Hindlimb muscle (tissue), 1 donor: ENCODE results near the gene SAMD14. TPM values are rescaled to one million over a fixed set of nuclear protein-coding genes. Genes with fewer than 3 reads are reported as not detected.

Experiments used
- DNase-seq: peaks from one replicate; pipeline ENCODE4 v3.0.0-alpha.2; 2013
- polyA plus RNA-seq: library from polyadenylated mRNA; unstranded; fragments of 120-200 nt; gene quantifications from one replicate; pipeline ENCODE4 v1.2.1, GENCODE V29; 2013; ENCODE audit not compliant: insufficient read length

Gene SAMD14
- polyA plus RNA-seq, 1 donor: 4.0 TPM

DNA sequence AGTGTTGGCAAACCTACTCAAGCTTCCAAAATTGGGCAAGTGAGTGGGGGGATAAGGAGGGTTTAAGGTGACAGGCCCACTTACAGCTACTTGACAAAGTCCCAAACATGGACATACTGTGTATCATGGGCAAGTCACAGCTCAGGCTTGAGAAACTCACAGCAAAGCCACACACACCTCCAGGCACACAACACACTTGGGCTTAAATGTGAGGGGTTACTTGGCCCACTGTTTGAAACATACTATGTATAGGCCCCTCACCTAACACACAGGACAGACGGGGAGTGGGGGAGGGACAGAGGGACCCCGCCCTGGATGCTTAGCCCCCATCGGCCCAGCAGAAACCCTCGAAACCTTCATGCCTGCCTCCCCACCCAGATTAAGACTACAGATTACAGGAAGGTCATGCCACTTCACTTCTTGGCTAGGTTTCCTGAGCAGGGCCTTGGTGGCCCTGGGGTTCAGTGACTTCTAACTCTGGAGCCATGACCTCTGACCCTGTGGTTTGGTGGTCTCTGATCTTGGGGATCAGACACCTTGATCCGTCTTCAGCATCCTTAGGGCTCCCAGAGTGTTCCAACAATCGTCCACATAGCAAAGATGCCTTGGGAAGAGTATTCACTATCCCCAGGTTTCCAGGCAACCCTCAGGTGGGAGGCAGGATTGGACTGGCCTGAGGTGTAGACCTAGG, 2.3 kb upstream of the SAMD14 start:
- DNase-seq: no peak

DNA sequence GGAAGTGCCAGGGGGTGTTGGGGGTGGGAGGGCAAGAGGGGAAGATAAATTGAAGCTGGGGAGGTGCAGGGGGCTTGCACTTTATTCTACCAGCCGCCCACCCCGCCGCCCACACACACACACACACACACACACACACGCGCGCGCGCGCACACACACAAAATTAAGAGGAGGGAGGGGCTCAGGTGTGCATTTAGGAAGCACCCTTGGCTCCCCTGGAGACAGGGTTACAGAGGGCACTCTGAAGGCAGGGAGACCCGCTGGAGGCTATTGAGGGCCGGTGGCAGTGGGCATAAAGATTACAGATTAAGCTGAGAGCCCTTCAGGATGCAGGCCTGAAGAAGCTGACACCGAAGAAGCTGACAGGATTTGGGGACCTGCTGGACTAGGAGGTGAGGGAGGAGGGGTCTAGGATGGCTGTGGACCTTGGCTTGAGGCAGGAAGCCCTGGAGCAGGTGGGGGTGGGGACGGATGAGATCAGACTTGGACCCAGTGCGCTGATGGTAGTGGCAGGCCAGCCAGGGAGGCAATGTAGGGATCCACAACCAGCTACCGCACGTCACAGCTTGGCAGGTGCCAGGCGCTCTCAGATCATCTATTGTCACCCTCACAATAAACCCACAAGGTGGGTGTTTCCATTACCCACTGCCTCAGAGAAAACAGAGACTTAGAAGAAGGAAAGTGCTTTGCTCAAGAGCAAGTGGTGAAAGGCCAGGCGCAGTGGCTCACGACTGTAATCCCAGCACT, 772 bp upstream of the SAMD14 start:
- DNase-seq: no peak

DNA sequence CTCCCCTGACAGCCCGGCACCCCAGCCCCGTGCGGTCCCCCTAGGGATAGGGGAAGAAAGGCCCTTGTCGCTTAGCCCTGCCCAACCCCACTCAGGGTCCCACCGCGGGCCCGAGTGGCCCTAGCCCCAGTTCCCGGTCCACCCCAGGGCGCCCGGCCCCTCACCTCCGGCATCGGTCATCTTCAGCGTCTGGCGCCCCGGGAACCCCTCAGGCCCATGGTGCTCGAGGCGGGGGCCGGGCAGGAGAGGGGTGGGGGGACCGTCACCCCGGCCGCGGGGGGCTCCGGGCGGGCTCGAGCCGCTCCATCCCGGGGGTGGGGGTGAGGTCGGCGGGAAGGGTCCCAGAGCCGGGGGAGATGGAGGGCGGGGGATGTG, 620 bp downstream of the SAMD14 start:
- no peak for DNase-seq

DNA sequence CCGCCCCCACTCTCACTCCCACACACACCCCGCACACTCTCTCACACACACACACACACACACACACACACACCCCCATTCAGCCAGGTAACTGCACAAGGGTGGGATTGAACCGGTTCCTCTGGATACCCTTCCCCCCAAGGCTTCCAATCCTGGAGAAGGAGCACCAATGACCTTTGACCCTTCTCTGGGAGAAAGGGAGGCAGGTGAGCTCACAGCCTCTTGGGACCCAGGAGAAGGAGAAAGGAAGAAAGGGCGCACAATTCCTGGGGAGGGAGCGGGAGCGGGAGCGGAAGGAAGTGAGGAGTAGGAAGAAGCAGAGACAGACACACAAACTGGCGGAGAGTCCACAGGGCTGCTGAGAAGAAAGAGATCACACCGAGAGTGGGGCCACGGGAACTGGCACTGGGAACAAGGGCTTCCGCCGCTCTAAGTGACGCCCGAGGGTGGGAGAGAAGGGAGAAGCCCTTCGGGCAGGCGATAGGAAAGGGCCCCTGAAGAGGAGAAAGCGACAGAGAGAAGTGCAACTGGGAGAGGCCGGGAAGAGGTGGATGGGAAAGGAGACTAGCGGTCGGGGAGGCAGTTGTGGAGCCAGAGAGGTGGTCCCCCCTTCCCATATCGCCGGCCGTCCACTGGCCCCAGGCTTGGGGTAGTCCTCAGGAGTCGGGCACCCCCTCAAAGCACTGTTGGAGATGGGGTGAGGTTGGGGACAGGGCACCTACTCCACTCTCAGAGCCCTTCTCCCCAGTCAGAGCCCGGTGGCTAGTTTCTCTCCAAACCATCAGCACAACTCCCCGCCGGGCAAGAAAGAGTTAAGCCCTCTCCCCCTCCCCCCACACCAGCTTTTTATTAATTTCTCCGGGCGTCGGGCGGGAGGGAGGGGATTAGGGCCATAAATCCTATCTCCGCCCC, 1.3 kb downstream of the SAMD14 start:
- DNase-seq: no peak

DNA sequence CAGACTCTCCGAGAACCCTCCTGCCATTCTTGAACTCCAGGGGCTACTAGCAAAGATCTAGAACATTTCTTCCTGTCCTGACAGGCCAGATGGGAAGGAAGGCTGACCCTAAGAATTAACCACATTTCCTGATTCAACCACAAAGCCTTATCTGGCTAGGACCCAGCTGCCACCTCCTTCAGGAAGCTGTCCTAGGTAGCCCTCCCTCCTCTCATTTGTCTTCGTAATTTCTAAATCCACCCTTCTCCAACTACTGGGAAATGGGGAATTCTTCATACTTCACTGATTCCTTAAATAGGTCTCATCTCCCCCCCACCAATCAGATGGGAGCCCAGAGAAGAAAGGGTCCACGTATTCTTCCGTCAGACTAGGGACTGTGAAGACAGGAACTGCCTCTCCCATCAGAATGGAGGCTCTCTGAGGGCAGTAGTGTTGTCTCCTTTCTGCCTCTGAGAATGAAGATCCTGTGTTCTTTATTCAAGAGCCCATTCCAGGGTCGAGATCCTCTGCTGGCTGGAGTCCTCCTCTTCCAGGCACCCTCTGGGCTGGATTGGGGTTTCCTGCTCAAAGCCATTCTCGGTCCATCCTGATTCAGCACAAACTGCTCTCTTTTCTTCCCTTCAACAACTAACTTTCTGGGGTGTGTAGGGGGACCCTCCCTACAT, 2.1 kb downstream of the SAMD14 start:
- DNase-seq: no peak

DNA sequence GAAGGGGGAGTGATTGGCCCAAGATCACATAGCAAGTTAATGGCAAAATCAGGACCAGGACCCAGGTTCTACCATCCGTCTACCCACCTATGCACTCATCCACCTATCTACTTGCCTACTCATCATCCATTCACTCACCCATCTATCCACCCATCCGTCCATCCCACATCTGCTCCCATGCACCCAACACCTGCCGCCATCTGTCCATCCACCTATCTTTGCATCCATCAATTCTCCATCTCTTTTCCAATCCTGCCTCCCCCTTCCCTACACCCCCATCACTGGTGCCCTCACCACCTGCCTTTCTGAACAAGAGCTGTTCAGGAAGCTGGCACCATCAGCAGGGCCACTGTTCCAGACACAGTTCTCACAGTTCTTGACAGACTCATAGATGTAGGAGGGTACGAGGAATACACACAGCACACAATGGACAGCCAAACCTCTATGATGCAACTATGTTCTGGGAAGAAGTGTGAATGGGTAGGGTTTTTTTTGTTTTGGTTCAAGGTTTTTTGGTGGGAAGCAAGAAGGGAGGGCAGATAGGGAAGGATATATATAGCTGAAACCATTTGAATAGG, 4.5 kb downstream of the SAMD14 start:
- DNase-seq: no peak

DNA sequence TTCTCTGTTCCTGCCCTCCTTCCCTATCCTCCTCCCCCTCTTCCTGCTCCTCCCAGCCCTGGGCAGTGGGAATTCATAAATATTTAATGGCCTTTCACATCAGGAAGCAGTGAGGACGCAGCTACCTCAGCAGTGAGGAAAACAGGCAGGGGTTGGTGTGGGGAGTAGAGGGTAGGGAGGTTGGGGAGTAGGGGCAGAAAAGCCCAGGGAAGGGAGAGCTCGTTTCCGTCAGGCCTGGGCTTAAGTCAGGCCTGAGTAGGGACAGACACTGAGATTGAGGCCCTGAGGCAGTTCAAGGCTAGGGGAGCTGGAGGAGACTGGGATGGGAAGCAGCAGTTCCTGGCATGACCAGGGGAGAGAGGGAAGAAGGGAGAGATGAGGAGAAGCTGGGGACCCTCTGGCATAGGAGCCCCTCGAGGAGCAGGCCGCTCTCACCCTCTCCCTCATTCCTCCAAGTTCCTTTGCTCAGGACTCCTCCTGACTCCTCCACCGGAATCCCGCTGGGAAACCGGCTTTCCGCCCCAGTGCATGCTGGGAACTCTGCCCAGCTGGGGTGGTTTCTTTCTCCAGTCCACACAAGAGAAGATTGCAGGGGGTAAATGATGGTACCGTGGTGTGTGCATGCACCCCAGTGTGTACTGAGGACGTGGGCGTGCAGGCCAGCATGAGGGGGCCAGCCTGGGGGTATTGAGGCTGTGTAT, 6.2 kb downstream of the SAMD14 start:
- no peak for DNase-seq

DNA sequence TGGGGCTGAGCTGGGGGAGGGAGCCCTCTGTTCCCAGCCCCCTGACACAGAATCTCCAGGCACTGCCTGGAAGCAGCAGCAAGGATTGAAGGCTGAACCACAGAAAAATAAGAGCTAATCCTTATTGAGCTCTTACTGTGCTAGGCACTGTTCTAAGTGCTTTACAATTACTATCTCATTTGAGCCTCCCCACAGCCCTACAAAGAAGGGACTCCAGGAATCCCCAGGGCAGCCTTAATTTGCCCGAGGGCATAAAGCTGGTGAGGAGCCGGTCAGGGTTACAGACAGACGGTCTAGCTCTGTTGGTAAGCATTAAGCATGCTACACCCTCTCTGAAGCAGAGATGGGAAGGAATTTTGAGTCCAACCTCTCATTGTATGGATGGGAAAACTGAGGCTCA, 7.0 kb downstream of the SAMD14 start:
- DNase-seq: no peak

DNA sequence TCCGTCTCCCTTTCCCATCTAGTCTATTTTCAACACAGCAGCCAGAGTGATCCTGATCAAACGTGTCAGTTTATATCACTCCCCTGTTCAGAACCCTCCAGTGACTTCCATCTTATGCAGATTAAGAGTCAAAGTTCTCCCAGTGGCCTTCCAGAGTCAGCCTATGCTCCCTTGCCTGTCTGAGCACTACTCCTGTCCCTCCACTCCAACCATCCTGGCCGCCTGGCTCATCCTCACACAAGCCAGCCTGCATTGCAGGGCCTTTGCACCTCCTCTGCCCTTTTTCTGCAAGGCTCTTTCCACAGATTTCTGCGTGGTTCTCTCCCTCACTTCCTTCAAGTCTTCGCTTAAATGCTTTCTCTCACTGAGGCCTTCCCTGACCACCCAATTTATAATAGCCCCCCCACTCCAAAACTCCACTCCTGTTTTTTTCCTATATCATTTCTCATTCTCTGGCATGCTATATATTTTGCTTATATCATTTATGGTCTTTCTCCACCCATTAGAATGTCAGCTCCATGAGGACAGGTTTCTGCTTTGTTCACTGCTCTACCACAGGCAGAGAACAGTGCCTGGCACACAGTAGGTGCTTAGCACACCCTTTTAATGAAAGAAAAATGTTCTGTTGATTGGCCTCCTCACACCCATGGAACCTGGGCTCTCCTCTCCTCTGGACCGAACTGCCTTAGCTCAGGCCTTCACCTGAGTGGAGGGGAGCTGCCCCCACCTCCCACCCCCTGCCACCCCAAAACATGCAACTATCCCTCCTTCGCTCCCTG, 9.3 kb downstream of the SAMD14 start:
- no peak for DNase-seq

DNA sequence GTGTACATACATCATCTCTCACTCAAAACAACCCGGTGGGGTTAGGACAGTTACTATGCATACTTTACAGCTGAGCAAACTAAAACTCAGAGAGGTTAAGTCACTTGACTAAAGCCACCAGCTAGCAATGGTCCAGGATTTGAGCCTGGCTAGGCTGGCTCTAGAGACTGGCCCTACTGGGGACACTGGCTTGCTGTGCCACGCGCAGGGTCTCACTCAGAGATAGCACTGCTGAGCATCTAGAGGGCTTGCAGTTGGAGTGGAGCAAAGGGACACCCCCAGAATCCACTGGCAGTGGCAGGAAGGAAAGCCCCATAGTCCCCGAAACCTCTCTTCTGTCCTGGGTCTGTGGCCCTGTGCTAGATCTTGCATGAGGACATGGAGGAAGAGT, 11.1 kb downstream of the SAMD14 start:
- no peak for DNase-seq

DNA sequence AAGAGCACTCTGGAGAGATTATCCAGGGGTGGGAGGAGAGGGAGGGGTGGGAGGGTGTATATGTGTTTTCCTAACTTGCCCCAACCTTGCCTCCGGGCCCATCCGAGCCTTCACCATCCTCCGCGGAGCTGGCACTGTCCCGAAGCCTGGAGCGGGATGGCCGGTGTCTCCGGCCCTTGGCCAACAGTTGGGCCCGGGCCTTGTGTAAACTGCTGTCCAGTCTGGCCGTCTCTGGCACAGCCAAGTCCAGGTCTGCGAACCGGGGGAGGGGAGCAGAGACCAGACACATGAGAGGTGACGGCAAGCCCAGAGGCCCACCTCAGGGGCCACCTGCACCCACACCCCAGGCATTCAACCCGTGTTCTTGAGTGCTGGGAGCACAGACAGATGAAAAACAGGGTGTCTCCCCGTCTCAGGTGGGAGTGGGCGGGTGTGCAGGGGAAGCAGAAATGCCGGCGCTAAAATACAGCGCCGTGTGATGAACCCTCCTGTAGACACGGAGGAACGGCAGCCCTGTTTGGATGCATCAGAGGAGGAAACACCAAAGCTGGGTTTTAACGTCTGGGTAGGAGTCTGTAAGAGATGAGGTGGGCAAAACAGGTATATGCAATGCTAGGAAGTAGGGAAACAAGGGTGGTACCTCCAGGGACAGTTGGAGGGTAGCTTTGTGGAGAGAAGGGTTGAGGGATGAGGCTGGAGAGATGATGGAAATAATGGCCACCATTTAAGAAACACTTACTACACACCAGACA, 11.7 kb downstream of the SAMD14 start:
- DNase-seq: no peak

DNA sequence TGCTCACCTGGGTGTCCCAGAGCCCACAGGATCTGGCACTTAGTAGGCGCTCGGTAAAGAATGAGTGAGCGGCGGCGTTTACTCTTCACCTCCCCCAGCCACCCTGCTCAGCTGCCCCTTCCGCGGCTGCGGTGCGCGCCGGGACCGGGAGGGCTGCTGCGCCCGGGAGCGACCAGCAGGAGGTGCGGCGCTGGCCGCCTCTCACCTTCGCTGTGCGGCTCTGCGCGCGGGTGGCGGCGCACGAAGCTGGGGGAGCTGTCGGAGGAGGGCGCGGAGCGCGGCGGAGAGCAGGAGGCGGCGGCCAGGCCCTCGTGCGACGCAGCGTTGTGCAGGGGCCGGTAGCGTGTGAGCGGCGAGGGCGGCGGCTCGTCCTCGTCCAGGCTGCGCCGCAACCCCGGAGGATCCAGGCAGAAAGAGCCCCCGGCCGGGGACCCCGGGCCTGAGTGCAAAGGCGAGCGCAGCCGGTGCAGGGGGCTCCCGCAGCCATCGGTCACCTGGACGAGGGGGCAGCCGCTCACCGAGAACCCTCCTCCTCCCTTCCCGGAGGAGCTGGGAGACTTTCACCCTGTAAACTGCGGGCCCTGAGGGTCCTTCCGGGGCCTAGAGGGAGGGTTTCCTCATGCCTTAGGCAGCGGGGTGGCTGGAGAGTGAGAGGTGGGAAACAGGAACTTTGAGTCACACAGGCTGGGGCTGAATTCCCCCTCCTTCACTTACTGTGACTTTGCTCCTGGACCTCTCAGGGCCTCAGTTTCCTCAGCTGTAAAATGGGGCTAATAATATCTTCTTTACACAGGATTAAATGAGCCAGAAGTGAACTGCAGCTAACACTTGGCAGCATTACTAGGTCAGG, 12.5 kb downstream of the SAMD14 start:
- DNase-seq: peak; percentile 74

DNA sequence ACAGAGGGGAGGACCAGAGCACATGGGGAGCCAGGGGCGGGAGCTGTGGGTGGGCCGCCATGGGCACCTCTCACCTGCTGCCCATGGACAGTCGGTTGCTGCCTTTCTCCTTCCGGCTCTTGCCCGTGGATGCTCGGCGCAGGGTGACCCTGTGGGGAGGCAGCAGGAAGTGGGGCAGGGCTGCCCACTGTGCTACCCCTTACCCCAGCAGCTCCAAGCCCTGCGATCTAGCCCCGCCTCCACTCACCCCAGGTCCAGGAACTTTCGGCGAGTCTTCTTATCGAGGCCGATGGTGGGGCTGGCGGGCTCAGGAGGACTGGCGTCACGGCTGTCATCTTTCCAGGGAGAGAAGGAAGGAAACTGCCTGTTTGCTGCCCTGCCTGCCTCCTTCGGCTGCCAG, 14.2 kb downstream of the SAMD14 start:
- no peak for DNase-seq

DNA sequence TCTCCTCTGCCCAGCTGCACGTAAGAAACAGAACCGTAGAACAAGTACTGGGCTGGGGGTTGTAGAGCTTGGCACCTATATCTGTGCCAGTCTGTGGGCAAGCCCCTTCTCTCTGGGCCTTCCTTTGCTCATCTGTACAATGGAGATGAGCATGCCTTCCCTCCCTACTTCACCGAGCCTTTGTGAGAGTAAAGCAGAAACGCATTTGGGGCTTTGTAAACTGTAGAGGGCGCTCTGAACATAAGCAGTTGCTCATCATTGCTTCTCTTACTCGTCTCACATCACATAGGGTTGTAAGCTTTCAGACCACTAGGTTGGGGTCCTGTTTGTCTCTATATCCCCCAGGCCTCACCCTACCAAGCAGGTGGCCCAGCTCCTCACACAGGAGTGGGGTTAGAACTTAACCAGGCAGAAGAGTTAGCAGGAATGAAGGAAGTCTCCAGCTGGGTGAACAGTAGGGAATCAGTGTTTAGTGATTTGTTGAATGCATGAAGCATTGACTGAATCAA, 15.1 kb downstream of the SAMD14 start:
- no peak for DNase-seq

DNA sequence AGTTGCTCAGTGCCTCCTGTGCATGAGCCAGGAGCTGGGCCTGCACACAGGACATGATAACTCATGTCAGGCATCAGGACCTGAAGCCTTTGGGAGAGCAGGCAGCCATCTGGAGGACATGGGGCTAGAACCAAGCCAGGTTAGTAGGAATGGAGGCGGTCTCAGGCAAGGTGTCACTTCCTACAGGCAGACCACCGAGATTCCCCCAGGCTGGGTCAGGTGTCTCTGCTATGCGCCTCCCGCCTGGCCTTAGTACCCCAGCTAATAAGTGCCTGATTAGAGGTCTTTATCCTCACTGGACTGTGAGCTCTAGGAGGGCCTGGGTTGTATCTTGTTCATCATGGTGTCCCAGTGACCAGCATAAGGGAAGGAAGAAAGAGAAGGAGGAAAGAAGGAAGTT, 15.6 kb downstream of the SAMD14 start:
- no peak for DNase-seq

DNA sequence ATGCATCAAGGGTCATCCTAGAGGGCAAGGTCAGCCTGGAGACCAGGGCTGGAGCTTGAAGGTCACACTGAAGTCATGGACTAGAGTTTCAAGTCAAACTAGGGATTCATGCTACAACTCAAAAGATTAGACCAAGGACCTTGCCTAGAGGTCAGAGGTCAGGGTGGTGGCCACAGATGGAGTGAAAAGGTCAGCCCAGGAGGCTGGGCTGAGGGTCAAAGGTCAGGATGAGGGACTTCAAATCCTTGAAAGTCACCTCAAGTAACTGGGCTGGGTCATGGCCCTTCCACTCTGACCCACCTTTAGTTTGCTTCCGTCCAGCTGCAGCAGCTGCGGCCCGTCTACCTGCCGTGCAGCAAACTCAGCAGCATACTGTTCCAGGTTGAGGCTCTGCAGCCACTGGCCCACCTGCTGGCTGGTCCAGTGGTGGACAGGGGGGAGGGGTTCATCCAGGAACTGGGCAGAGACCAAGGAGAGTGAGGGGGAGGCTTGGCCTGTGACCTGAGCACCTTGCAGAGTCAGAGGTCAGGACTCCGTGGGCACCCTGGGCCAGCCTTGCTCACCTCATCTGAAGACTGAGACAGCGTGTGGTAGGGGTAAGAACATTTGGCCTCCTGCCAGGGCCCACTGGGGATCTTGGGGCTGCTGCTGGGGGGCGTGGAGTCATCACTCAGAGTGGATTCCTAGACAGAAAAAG, 16.2 kb downstream of the SAMD14 start:
- no peak for DNase-seq

DNA sequence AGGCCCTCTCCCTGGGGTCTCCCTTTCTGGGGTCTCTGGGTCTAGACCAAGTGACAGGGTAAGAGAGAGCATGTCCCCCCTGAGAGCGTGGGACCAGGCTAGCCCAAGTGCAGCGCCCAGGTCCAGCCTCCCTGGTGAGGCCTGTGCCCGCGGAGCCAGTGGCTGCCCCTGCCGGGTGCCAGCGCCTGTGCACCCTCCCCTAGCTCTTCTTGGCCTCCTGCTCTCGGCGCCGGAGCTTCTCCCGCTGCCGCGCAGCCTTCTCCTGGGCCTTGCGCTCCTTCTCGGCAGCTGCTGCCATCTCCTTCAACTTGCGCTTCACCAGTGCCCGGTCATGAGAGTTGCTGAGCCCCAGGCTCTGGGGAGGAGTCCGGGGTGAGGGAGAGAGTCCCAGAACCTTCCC, 17.3 kb downstream of the SAMD14 start:
- DNase-seq: no peak
